Hematopoietic multipotent progenitor cell treated with erythropoietin and hydrocortisone succinate and interleukin-3 and kit ligand, for 6 days (in vitro differentiated cells): ENCODE results near the gene ABCA8.

Experiments used
- DNase-seq: peaks from one replicate; pipeline ENCODE4 v3.0.0-alpha.2; 2015

Gene ABCA8

GRCh38 chr17:68941761-68942160, 13.4 kb downstream of the ABCA8 start:
- no peak for DNase-seq

GRCh38 chr17:68939195-68939594, 16.0 kb downstream of the ABCA8 start:
- DNase-seq, result no peak

DNA sequence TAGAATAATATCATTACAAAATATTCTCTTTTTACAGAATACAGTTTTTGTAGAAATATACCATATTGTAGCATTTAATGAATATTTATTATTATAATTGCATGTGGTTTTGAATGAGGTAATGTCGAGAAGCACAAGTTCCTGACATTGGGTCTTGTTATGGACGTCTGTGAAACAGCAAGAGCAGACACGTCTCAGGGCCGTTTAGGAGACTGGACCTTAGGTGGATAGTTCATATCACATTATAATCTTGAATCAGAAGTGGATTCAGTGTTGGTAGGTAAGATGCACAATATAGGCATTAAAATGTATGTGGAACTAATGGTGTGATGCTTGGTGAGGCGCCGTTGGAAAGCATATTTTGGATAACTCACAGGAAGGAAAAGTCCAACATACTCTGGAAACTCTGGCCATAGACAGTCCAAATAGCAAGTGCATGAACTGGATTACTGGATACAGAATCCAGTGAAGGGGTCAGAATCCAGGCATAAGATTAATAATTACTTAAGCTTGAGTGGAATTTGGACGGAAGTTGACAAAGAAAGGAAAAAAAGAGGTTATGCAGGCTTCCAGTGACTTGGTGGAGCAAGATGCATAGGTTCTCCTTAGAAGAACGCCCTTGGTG, 17.2 kb downstream of the ABCA8 start:
- no peak for DNase-seq

DNA sequence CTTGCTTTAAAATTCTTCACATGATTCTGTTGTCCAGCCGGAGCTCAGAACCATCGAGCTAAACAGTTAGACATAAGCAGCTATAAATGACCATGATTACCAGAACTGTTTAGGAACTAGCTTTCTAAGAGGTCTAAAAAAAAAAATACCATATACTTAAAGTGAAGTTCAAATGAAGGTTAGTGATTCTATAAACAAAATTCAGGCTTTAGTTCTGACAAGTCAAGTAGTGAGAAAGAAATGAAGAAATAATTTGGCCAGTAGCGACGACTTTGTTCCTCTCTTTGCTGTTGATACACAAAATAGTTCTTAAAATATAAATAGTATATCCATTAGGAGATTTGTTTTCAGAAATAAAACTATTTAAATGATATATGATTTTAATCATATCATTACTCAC, 27.7 kb downstream of the ABCA8 start:
- no peak for DNase-seq

GRCh38 chr17:68924793-68925720, 30.1 kb downstream of the ABCA8 start:
- DNase-seq, result no peak

GRCh38 chr17:68910789-68911431, 44.3 kb downstream of the ABCA8 start:
- no peak for DNase-seq

DNA sequence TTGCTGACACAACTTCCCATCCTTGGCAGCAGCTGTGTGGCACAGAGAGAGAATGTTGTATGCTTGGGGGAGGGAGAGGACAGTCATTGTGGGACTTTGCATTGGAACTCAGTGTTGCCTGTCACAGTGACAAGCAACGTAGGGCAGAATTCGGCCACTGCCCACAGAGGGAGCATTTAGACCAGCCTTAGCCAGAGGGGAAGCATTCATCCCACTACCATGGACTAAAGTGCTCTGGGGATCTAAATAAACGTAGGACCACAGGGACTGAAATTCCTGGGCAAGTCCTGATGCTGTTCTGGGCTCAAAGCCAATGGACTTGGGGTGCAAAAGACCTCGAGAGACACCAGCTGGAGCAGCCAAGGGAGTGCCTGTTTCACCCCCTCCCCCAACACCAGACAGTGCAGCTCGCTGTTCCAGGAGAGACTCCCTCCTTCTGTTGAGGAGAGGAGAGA, 44.9 kb downstream of the ABCA8 start:
- no peak for DNase-seq

DNA sequence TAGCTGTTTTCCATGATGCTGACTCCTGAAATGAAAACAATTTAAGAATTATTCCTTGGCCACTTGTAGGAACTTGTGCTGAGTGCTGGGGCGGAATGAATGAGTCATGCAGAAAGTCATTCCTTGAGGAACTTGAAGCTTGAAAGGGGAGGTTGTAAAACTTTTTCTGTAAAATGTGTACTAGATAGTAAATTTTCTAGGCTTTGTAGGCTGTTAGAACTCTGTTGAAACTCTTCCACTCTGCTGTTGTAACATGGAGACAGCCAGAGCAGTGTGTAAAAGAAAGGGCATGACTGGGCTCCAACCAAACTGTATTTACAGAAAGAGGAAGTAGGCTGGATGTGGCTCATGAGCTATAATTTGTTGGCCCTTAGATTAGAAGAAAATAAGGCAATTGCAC, 46.1 kb downstream of the ABCA8 start:
- peak; percentile 72 for DNase-seq

DNA sequence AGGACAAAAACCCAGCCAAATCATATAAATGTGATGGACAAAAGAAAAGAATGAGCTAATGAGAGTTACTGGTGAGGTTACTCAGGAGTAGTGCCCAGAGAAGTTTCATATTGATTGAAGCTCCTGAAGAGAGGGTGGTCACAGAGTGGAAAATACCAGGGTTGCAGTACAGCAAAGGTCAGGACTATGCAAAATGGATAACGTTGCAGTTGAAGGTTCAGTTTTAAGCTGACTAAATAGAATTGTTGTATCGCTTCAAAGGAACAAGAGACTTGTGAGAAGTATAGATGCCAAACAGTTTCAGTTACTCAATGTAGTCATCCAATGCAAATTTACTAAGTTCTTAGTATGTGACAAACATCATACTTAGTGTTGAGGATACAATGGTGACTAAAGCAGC, 47.1 kb downstream of the ABCA8 start:
- DNase-seq, result no peak

DNA sequence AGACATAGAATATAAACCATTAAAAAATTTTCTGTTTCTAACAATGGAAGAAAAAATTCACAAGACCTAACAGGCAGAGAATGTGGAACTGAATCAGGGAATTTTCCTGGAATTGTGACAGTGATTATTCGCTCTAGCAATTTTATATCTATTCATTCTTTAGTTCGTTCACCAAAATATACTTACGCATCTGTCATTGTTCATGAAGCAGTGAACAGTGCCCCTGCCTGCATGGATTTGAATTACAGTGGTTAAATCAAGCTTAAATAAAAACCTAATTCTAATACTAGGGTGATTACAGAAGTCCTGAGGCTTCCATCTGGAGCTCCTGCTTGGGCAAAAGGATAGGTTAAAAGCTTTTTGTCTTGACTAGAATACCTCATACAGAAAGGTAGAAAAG, 48.6 kb downstream of the ABCA8 start:
- peak; percentile 32 for DNase-seq

DNA sequence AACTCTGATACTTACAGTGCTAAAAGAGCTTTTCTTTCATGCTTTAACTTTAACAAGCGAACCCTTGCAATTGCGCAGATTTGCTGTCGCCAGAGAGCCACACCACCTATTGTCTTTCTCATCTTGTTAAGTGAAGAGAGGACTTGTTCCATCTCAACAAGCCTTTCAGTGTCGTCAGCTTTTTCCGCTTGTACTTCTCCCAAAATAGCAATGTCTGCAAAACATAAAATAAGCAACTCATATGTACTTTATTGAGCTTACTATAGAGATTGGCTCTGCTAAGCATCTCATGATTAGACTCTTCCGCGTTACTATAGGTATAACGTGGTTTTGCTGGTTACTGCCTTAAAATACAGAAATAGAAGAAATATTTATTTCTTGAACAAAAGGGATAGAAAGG, 51.9 kb downstream of the ABCA8 start:
- no peak for DNase-seq

- no peak for DNase-seq
These were observed 57.6 kb downstream of the ABCA8 start for GRCh38 chr17:68897557-68897956.

GRCh38 chr17:68892658-68893057, 62.5 kb downstream of the ABCA8 start:
- DNase-seq, result no peak

DNA sequence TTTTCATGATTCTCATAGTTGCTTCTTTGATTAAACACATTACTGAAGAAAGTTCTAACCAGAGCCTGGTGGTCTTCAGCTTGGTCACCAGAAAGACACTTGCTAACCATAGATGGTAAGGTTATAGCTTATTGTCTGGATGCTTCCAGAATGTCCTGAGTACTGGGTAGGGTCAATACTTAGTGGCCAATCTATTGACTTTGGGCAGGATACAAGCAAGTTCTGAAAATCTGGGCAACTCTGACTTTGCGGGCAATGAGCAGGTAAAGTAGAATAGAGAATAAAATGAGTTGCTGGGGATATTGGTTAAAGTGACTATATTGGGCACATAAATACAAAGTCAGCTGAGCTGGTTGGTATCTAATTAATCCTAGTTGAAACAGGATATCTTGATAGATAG, 63.0 kb downstream of the ABCA8 start:
- DNase-seq, result no peak

DNA sequence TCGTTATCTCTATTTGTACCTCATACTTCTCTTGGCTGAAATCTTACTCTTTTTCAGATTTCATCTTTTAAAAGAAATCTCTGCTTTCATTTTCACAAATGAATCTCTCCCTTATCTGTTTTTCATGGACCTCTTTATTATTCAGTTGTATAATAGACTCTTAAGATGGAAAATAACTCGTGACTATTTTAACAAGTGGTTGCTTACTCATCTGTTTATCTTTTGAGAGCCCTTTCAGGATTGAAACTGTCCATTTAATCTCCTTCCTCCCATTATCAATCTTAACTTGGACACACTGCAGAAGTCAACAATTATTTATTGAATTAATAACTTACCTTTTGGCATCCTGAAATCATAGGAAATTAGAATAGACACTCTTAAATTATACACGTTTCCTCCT, 68.8 kb downstream of the ABCA8 start:
- no peak for DNase-seq

DNA sequence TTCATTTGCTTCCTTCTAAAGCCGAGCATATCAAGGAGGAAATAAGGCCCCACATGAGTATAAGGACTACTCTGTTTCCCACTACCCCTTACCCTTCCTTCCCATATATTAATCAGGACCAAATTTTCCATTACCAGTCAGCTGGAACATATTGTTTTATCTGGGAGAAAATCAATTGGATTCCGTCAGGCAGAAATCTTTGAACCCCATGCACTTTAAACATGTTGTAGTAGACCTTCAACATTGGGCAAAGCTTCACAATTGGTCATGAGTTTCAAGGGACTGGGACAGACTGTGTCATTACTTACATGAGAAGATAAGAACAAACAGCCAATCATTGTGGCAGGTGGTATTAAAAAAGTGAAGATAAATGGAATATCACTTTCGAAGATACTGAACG, 70.3 kb downstream of the ABCA8 start:
- DNase-seq, result no peak

- no peak for DNase-seq
These were observed 76.8 kb downstream of the ABCA8 start for GRCh38 chr17:68878226-68878885.

GRCh38 chr17:68871447-68871846, 83.7 kb downstream of the ABCA8 start:
- no peak for DNase-seq

DNA sequence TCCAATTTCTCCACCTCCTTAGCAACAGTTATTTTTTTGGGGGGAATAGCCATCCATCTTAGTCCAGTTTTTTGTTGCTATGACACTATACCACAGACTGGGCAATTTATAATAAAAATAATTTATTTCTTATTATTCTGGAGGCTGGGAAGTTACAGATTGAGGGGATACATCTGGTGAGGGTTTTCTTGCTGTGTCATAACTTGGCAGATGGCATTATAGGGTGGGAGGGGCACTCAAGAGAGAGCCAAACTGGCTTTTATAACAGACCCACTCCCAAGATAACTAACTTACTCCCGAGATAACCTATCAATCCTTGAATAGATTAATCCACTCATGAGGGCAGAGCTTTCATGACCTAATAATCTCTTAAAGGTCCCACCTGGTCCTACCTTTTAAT, 84.2 kb downstream of the ABCA8 start:
- DNase-seq, result no peak

DNA sequence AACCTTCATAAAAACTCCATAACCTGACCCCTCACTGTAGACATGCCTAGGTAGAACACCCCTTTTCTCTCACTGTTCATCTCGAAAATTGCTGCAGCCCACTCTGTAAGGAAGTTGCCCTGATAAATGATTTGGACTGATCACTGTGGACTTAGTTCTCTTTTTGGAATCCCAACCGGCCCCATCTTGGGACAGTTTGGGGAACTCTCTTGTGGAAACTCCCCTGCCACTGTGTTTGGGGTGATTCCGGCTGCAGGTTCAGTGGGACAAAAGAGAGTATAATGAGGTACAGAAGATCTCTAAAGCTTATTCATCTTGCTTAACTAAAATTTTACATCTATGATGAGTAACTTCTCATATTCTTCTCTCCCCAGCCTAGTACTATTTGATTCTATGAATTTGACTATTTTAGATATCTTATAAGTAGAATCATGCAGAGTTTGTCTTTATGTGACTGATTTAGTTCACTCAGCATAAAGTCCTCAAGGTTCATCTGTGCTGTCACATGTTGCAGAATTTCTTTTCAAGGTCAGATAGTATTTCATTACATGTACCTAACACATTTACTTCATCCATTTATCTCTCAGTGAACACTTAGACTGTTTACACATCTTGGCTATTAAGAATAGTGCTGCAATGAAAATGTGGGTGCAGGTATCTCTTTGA, 84.9 kb downstream of the ABCA8 start:
- DNase-seq, result no peak

- no peak for DNase-seq
These were observed 86.5 kb downstream of the ABCA8 start for GRCh38 chr17:68868708-68869107.

- no peak for DNase-seq
These were observed 87.3 kb downstream of the ABCA8 start for GRCh38 chr17:68867759-68868516.
